C4-2B (cell line): Measurements from ENCODE around the gene APOL3.
A peak's percentile ranks its signal among the peaks of the same experiment; 100 is the strongest.

Experiments
- CTCF ChIP-seq: fragments of 450-650 bp; conservative IDR thresholded peaks from 2 replicates; pipeline ENCODE4 v1.5.1; 2017; ENCODE audit warnings: mild to moderate bottlenecking
- ZFX ChIP-seq: fragments of 450-650 bp; IDR thresholded peaks from 2 replicates; pipeline ENCODE4 v1.6.1; 2017

GRCh38 chr22:36123673-36124630, 36.6 kb downstream of the APOL3 start:
- TF ChIP-seq CTCF, result peak; percentile 99
- no peak; the same call in 1 of the 2 replicates for TF ChIP-seq ZFX
